ENCODE results near the gene ERGIC1.

The ERGIC1 gene

DNA sequence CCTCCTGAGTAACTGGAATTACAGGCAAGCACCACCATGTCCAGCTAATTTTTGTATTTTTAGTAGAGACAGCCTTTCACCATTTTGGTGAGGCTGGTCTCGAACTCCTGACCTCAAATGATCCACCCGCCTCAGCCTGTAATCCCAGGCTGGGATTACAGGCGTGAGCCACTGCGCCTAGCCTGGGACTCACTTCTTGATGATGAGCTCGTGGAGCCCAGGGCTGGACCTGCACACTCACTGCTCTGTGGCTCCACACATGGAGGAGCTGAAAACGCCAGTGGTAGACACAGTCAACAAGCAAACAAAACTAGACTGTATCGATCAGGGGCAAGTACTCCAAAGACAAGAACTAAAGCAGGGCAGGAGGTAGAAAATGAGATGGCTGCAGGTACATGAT is 65.4 kb downstream of the ERGIC1 start:
- TF ChIP-seq HDGF (IDR thresholded peaks at IDR 0.05; ENCODE audit: borderline replicate concordance) = no peak
- TF ChIP-seq LEF1 (IDR thresholded peaks at IDR 0.05; ENCODE audit: borderline replicate concordance) = no peak
- no peak for TF ChIP-seq L3MBTL2 (conservative IDR thresholded peaks at IDR 0.05)
- TF ChIP-seq NFRKB (IDR thresholded peaks at IDR 0.05) = no peak
- no peak for TF ChIP-seq TARDBP (IDR thresholded peaks at IDR 0.05)
- TF ChIP-seq SP1 (IDR thresholded peaks at IDR 0.05) = no peak
- TF ChIP-seq BHLHE40 (IDR thresholded peaks at IDR 0.05; ENCODE audit: borderline replicate concordance) = no peak
- no peak for TF ChIP-seq ELF4 (IDR thresholded peaks at IDR 0.05)
- TF ChIP-seq SUZ12 (IDR thresholded peaks at IDR 0.05) = no peak
- no peak for TF ChIP-seq FOXA1 (IDR thresholded peaks at IDR 0.05)
- TF ChIP-seq FOXM1 (IDR thresholded peaks at IDR 0.05; ENCODE audit: borderline replicate concordance) = no peak
- no peak for TF ChIP-seq ZNF384 (IDR thresholded peaks at IDR 0.05)
- CTCF ChIA-PET = interaction anchor here (0.7 to 2.1 kb wide), 3 partner anchors 75 to 185 kb away, joined by 4 to 11 read pairs (median 4); no protein-coding TSS in a partner anchor
- no peak for DNase-seq (ENCODE audit: extremely low spot score)
- POLR2A ChIA-PET = interaction anchor here (2.8 kb wide), 1 partner anchor 128 kb away, joined by 17 read pairs; the partner anchor contains the start of gene DUSP1

GRCh38 chr5:172901012-172901780 is 67.1 kb downstream of the ERGIC1 start:
- peak; percentile 66 for DNase-seq (ENCODE audit: extremely low spot score)

DNA sequence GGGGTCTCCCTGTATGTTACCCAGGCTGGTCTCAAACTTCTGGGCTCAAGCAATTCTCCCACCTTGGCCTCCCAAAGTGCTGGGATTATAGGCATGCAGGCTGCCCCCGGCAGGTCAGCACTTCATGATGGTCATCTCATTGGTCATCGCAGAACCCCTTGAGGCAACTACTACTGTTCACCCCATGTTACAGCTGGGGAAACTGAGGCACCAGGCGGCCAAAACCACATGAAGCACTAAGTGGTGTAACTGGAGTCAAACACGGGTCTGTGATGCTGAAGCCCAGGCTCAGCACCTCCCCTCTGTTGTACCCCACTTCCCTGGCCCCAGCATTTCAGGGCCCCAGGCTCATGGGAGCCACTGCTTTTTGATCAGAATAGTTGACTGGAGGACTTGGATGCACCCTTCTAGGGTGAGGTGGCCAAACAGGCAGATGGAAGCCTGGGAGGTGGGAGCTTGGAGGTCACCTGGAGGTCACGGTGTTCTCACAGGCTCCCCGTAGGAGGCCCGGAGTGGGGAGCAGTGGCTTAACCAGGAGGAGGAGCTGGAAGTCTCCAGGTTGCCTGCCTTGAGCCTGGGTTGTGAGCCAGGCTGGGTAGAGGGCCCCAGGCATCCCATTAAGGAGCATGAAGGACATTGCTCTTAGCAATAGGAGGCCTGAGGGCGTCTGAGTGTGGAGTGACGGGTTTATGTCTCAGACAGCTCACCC is 67.9 kb downstream of the ERGIC1 start:
- no peak for DNase-seq (ENCODE audit: extremely low spot score)
- ChIA-PET POLR2A (no interaction called here), CTCF (interaction anchor here (0.6 to 0.7 kb wide), 2 partner anchors 94 to 947 kb away, joined by 4 read pairs; no protein-coding TSS in a partner anchor)
- no peak for TF ChIP-seq ARNT (IDR thresholded peaks at IDR 0.05)
- TF ChIP-seq FOXA1 (IDR thresholded peaks at IDR 0.05) = no peak
- TF ChIP-seq BHLHE40 (IDR thresholded peaks at IDR 0.05; ENCODE audit: borderline replicate concordance) = no peak
- TF ChIP-seq SUZ12 (IDR thresholded peaks at IDR 0.05) = no peak
- TF ChIP-seq ZNF384 (IDR thresholded peaks at IDR 0.05) = no peak
- TF ChIP-seq PKNOX1 (IDR thresholded peaks at IDR 0.05) = no peak
- TF ChIP-seq NFRKB (IDR thresholded peaks at IDR 0.05) = no peak

More at GRCh38 chr5:172901012-172901780, 67.1 kb downstream of the ERGIC1 start:
- peak; percentile 75 for TF ChIP-seq PKNOX1 (IDR thresholded peaks at IDR 0.05)
- no peak for TF ChIP-seq FOXK2 (IDR thresholded peaks at IDR 0.05)
- CTCF ChIA-PET = interaction anchor here (0.7 kb wide), 1 partner anchor 95 kb away, joined by 4 read pairs; no protein-coding TSS in a partner anchor
- POLR2A ChIA-PET = interaction anchor here (0.7 kb wide), 1 partner anchor 131 kb away, joined by 3 read pairs; no protein-coding TSS in a partner anchor

DNA sequence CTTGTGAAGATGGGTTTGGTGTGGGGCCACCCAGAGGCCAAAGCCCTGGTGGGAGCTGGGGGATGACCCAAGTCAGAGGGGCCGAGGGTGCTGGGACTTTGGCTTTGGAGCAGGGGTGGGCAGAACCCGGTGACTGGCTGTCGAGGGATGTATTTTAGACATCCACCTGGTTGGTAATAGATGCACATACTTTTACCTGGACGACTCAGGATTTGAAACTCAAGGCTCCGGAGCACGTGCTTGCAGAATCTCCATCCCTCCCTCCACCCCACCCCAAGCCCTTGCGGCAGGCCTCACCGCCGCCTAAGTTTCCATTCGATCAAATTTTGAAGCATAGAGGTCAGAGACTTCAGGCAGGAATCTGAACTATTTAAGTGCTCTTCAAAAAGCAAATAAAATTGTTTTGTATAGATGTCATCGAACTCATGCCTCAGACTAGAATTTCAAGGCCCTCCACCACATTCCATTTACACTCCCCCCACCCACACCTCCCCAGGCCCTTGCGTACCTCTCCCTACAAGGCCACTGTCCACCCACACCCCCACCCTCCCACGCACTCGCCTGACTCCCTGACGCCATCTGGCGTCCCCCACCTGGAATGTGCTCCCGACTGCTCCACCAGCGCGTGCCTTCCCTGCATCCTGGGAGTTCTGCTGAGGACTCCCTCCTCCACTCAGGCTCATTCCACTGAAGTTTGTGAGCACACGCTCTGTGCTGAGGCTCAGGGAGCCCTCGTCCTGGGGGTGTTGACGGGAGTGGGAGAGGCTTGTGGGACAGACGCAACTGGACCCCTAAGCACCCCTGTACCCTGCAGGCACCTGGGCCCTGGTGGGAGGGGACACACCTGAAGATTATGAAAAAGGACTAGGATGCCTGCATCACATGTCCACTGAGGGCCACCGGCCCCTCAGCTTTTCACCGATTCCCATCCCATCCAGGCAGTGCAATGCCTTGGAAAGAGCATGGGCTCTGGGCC is 68.7 kb downstream of the ERGIC1 start:
- ChIA-PET CTCF (interaction anchor here (0.6 to 4.4 kb wide), 2 partner anchors 188 to 947 kb away, joined by 4 to 22 read pairs; no protein-coding TSS in a partner anchor), POLR2A (no interaction called here)
- DNase-seq (ENCODE audit: extremely low spot score) = peak; percentile 72
- TF ChIP-seq L3MBTL2 (conservative IDR thresholded peaks at IDR 0.05) = no peak
- TF ChIP-seq PKNOX1 (IDR thresholded peaks at IDR 0.05) = peak; percentile 48; the same call in 1 of the 2 replicates

DNA sequence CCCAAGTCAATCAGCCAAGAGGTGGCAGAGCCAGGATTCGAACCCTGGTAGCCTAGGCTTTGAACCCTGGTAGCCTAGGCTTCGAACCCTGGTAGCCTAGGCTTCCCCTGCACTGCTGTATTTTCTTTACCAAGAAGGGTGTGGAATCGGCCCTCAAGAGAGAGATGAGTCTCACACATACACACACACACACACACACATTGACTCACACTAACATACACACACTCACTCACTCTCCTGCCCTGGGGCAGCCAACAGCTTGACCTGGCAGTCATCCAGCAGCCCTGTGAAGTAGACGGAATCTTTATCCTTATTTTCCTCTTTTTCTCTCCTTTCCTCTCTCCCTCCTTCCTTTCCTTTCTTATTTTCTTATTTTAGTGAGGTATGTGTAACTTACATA is 69.7 kb downstream of the ERGIC1 start:
- CTCF ChIA-PET = interaction anchor here (4.4 kb wide), 1 partner anchor 189 kb away, joined by 22 read pairs; no protein-coding TSS in a partner anchor
- DNase-seq (ENCODE audit: extremely low spot score) = no peak
- POLR2A ChIA-PET = interaction anchor here (1.7 kb wide), 1 partner anchor 133 kb away, joined by 9 read pairs; the partner anchor contains the start of gene DUSP1
- TF ChIP-seq FOXK2 (IDR thresholded peaks at IDR 0.05) (no peak), LEF1 (IDR thresholded peaks at IDR 0.05; ENCODE audit: borderline replicate concordance) (no peak), TARDBP (IDR thresholded peaks at IDR 0.05) (no peak), SUZ12 (IDR thresholded peaks at IDR 0.05) (no peak)

DNA sequence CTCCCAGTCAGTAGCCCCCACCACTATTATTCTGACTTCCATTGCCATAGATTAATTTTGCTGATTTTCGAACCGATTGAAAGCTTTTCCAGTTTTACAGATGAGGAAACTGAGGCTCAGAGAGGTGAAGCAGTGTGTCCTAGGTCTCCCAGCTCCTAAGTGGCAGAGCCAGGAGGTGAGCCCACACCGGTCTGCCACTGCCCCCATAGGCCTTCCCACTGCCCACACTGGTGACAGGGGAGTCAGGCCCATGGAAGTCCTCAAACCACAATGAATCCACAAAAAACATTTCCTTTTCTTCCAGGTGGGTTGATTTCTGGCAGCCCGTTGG is 70.2 kb downstream of the ERGIC1 start:
- no peak for DNase-seq (ENCODE audit: extremely low spot score)
- TF ChIP-seq SP1 (IDR thresholded peaks at IDR 0.05) (no peak), FOXK2 (IDR thresholded peaks at IDR 0.05) (no peak), ZNF384 (IDR thresholded peaks at IDR 0.05) (no peak), BHLHE40 (IDR thresholded peaks at IDR 0.05; ENCODE audit: borderline replicate concordance) (no peak), HDGF (IDR thresholded peaks at IDR 0.05; ENCODE audit: borderline replicate concordance) (no peak), PKNOX1 (IDR thresholded peaks at IDR 0.05) (no peak), FOXM1 (IDR thresholded peaks at IDR 0.05; ENCODE audit: borderline replicate concordance) (no peak)
- POLR2A ChIA-PET = interaction anchor here (1.7 kb wide), 1 partner anchor 133 kb away, joined by 9 read pairs; the partner anchor contains the start of gene DUSP1
- CTCF ChIA-PET = interaction anchor here (4.4 kb wide), 1 partner anchor 190 kb away, joined by 22 read pairs; no protein-coding TSS in a partner anchor

Measured in HEK293T (cell line).